GM12878 (cell line): Measurements from ENCODE around the gene PI4KB. TPM values are rescaled to one million over a fixed set of nuclear protein-coding genes. Genes with fewer than 3 reads are reported as not detected.

Experiments used
- ATAC-seq: fragments of 200-7000 bp; cut with Tn5 transposase; 3 replicates; pipeline ENCODE4 v1.9.1; 2020; ENCODE audit warnings: mild to moderate bottlenecking, moderate library complexity
- BruUV-seq: library from RNA; stranded (reverse); fragments of 400-500 nt; replicated peaks from 2 replicates; lab custom pipeline; 2021; lab: Mats Ljungman, UMichigan
- CTCF ChIA-PET: fragments of 300-600 bp; sonication (Branson Sonifier 250); formaldehyde crosslinking; extraction: SDS; loops from one replicate; lab custom pipeline; 2021; ENCODE audit warnings: inconsistent platforms; lab: Yijun Ruan, JAX
- POLR2A ChIA-PET: fragments of 350-600 bp; formaldehyde crosslinking; extraction: SDS; loops from one replicate; lab custom pipeline; 2021; ENCODE audit warnings: inconsistent platforms; lab: Charles Lee
- RAD21 ChIA-PET: fragments of 300-600 bp; sonication (Branson Sonifier 250); formaldehyde crosslinking; loops from one replicate; lab custom pipeline; 2023; ENCODE audit warnings: antibody characterized with exemption; ENCODE audit not compliant: unreplicated experiment; lab: Charles Lee
- SMC1A ChIA-PET: fragments of 300-600 bp; sonication (Branson Sonifier 250); formaldehyde crosslinking; loops from one replicate; lab custom pipeline; 2023; ENCODE audit not compliant: unreplicated experiment, uncharacterized antibody; lab: Charles Lee
- DNase-seq: peaks from one replicate; pipeline ENCODE4 v3.0.0-alpha.2; 2011; ENCODE audit warnings: low read depth, low spot score
- FAIRE-seq: peaks from 3 replicates; lab custom pipeline; 2011; peaks lifted over from hg19 to GRCh38; lab: Jason Lieb, UNC
- H2AFZ ChIP-seq: 2 replicates; pipeline ENCODE4 v1.6.0; 2011; ENCODE audit warnings: low read depth, low read length, control low read depth; ENCODE audit not compliant: control insufficient read depth
- H3K27ac ChIP-seq: 2 replicates; pipeline ENCODE4 v1.5.1; 2011; ENCODE audit warnings: control low read depth; ENCODE audit not compliant: control insufficient read depth, insufficient read depth
- H3K27me3 ChIP-seq, 2 experiments: replicated peaks in 1 of 2; 2 replicates each; pipeline versions ENCODE4 v1.6.0 to v1.6.1; 2011; ENCODE audit warnings: low read length in 1 of 2; ENCODE audit not compliant: control insufficient read depth in 2 of 2, insufficient read depth in 2 of 2
- H3K36me3 ChIP-seq, 2 experiments: 2 replicates each; pipeline ENCODE4 v1.5.1; 2011; ENCODE audit warnings: low read length in 1 of 2; ENCODE audit not compliant: control insufficient read depth in 2 of 2, insufficient read depth in 2 of 2
- H3K4me1 ChIP-seq: 2 replicates; pipeline ENCODE4 v1.6.1; 2011; ENCODE audit warnings: mild to moderate bottlenecking, low read length, moderate library complexity, mixed read lengths; ENCODE audit not compliant: control insufficient read depth, insufficient read depth
- H3K4me2 ChIP-seq: 2 replicates; pipeline ENCODE4 v1.6.0; 2011; ENCODE audit warnings: control low read depth; ENCODE audit not compliant: control insufficient read depth, insufficient read depth
- H3K4me3 ChIP-seq: fragments of 200-600 bp; sonication (generic); 2 replicates; pipeline ENCODE4 v1.5.1; 2016
- H3K79me2 ChIP-seq: 2 replicates; pipeline ENCODE4 v1.6.0; 2011; ENCODE audit warnings: low read length; ENCODE audit not compliant: control insufficient read depth, insufficient read depth
- H3K9ac ChIP-seq: 2 replicates; pipeline ENCODE4 v1.8.0; 2011; ENCODE audit warnings: low read length, control low read depth, mixed read lengths; ENCODE audit not compliant: control insufficient read depth, insufficient read depth
- H3K9me3 ChIP-seq: replicated peaks from 3 replicates; pipeline ENCODE4 v1.5.1; 2011; ENCODE audit warnings: mild to moderate bottlenecking, low read length; ENCODE audit not compliant: control insufficient read depth, insufficient read depth
- H4K20me1 ChIP-seq: 2 replicates; pipeline ENCODE4 v1.6.0; 2011; ENCODE audit not compliant: control insufficient read depth, insufficient read depth
- EGR1 ChIP-seq, 2 experiments: IDR thresholded peaks; 1 replicate in 1 of 2; 2 replicates in 1 of 2; pipeline ENCODE4 v1.6.1; 2011 to 2012; ENCODE audit warnings: low read depth in 2 of 2, low read length in 2 of 2, borderline replicate concordance in 1 of 2, mild to moderate bottlenecking in 1 of 2, moderate library complexity in 1 of 2
- HDAC2 ChIP-seq: fragments of 200-600 bp; sonication (generic); IDR thresholded peaks from 2 replicates; pipeline ENCODE4 v1.6.1; 2017
- RAD51 ChIP-seq: fragments of 450-650 bp; IDR thresholded peaks from 2 replicates; pipeline ENCODE4 v1.6.1; 2016; ENCODE audit warnings: moderate library complexity, mild to moderate bottlenecking, inconsistent platforms
- RELB ChIP-seq: fragments of 450-650 bp; IDR thresholded peaks from 2 replicates; pipeline ENCODE4 v1.6.1; 2017; ENCODE audit warnings: low read depth, mild to moderate bottlenecking, moderate library complexity
- TCF7 ChIP-seq: IDR thresholded peaks from 2 replicates; pipeline ENCODE4 v1.6.1; 2014; ENCODE audit warnings: antibody characterized with exemption, borderline replicate concordance
- ZNF274 ChIP-seq: IDR thresholded peaks from one replicate; pipeline ENCODE4 v1.8.0; 2011; ENCODE audit not compliant: insufficient read length, insufficient read depth
- WGBS: methylation state at CpG from one replicate; pipeline ENCODE4 v1.1.6; 2016; ENCODE audit warnings: low lambda C conversion rate; ENCODE audit not compliant: insufficient replicate concordance, insufficient coverage; ENCODE audit errors: missing lambda C conversion rate; 5-methylcytosine and 5-hydroxymethylcytosine counted together
- in situ Hi-C: fragments of 300-500 bp; cut with MboI; formaldehyde crosslinking; loops from 9 replicates; pipeline ENCODE4 v1.14.3; 2018; ENCODE audit warnings: mixed read lengths
- intact Hi-C: fragments of 100-400 bp; cut with micrococcal nuclease; formaldehyde crosslinking; loops from one replicate; pipeline ENCODE4 v1.14.2; 2022; ENCODE audit not compliant: unreplicated experiment
- polyA plus RNA-seq, 11 experiments: library from polyadenylated mRNA; depleted of rRNA in 4 of 11; unstranded in 6 of 11; stranded (reverse) in 5 of 11; fragments of >200 nt; fragmentation: Nextera tagmentation in 4 of 11; fragmentation: Illumina TruSeq in 1 of 11; extraction: Ambion mirVana in 4 of 11; extraction: Trizol in 1 of 11; gene quantifications; 1 replicate in 1 of 11; 2 replicates in 10 of 11; pipeline versions ENCODE4 v1.2.1 to v1.2.3, GENCODE V29; 2011 to 2016; ENCODE audit warnings: inconsistent platforms in 2 of 11, missing spikeins in 2 of 11, low read depth in 1 of 11
- total RNA-seq, 4 experiments: library from RNA; depleted of rRNA in 3 of 4; stranded (reverse); fragments of >200 nt in 3 of 4; fragmentation: Illumina TruSeq in 1 of 4; extraction: Trizol in 1 of 4; gene quantifications; 2 replicates each; pipeline versions ENCODE4 v1.2.1 to v1.2.3, GENCODE V29; 2013 to 2021
- TF ChIP-seq, protein P1 (sequence below): IDR thresholded peaks from 2 replicates; pipeline ENCODE4 v1.6.1; 2011; ENCODE audit warnings: low read depth, mild to moderate bottlenecking, low read length, moderate library complexity, borderline replicate concordance; ENCODE audit errors: extremely low read depth
- TF ChIP-seq, protein P2 (sequence below): fragments of 450-650 bp; IDR thresholded peaks from 2 replicates; pipeline ENCODE4 v1.6.1; 2017; ENCODE audit warnings: mild to moderate bottlenecking, low read depth, inconsistent platforms; ENCODE audit not compliant: poor library complexity, severe bottlenecking

Gene PI4KB
- total and polyA plus RNA-seq, 10 of the 15 experiments (the other 5 are each of a cell fraction or from before 2014, with no cell fraction given): 3.3 to 88.3 (median 51.7) TPM

DNA sequence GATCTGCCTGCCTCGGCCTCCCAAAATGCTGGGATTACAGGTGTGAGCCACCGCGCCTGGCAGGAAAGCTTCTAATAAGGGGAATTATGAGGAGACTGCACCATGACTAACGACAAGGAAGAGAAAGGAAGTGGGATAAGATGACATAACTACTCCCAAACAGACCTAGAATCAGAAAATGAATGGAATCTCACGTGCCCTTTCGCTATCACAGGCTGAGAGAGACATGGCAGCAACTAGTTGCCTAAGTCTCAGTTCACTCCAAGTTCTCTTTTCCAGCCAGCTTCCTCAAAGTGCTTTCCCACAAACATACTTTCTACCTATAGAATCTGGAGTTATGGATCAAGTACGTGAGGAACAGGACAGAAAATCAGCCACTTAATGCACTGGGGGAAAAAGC, 2.0 kb downstream of the PI4KB start:
- no peaks in the 10 kb centered on the region for H3K9me3 ChIP-seq
- CTCF ChIA-PET: interaction anchor here (1.2 to 14.4 kb wide), 5 partner anchors 8 to 74 kb away, joined by 3 to 189 read pairs (median 4); partner anchors contain the start of gene PSMB4
- RAD21 ChIA-PET: interaction anchor here (1.3 to 3.8 kb wide), 2 partner anchors 13 to 15 kb away, joined by 3 to 37 read pairs; no protein-coding TSS in a partner anchor
- ATAC-seq (no peak), FAIRE-seq (no peak), DNase-seq (no peak)
- no TSS peak for BruUV-seq
- peak overlapping the region; percentile 77 for H3K4me2 ChIP-seq
- H3K27ac ChIP-seq: peak overlapping the region; percentile 95; the same call in 1 of the 2 replicates
- SMC1A ChIA-PET: interaction anchor here (0.7 to 6.8 kb wide), 3 partner anchors 14 to 71 kb away, joined by 3 to 75 read pairs (median 4); partner anchors contain the start of gene PSMD4
- 86% methylated on average over 7 of the region's 7 CpGs for WGBS
- no peak overlapping the region; the same call in 1 of the 2 replicates for H3K4me3 ChIP-seq
- TF ChIP-seq EGR1 (IDR thresholded peaks at IDR 0.05; ENCODE audit: borderline replicate concordance in 1 of 2, low read depth in 2 of 2, low read length in 2 of 2): no peak
- TF ChIP-seq TCF7: no peak
- no peak for TF ChIP-seq ZNF274
- TF ChIP-seq, protein P1, sequence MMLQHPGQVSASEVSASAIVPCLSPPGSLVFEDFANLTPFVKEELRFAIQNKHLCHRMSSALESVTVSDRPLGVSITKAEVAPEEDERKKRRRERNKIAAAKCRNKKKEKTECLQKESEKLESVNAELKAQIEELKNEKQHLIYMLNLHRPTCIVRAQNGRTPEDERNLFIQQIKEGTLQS: no peak
- TF ChIP-seq RELB: no peak
- TF ChIP-seq, protein P2, sequence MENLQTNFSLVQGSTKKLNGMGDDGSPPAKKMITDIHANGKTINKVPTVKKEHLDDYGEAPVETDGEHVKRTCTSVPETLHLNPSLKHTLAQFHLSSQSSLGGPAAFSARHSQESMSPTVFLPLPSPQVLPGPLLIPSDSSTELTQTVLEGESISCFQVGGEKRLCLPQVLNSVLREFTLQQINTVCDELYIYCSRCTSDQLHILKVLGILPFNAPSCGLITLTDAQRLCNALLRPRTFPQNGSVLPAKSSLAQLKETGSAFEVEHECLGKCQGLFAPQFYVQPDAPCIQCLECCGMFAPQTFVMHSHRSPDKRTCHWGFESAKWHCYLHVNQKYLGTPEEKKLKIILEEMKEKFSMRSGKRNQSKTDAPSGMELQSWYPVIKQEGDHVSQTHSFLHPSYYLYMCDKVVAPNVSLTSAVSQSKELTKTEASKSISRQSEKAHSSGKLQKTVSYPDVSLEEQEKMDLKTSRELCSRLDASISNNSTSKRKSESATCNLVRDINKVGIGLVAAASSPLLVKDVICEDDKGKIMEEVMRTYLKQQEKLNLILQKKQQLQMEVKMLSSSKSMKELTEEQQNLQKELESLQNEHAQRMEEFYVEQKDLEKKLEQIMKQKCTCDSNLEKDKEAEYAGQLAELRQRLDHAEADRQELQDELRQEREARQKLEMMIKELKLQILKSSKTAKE: no peak
- TF ChIP-seq HDAC2: no peak
- TF ChIP-seq RAD51: no peak
- POLR2A ChIA-PET: interaction anchor here (1.0 to 10.5 kb wide), 5 partner anchors 15 to 319 kb away, joined by 3 to 110 read pairs (median 12); partner anchors contain the start of genes MINDY1, PSMB4 and RFX5
- H3K36me3 ChIP-seq: peaks cover 0 to 6% of the 10 kb centered on the region in 2 experiments; a peak in 2 of 4 replicates
- H3K4me1 ChIP-seq: peaks cover 9% of the 10 kb centered on the region; the same call in 1 of the 2 replicates
- in situ Hi-C loops (no loop called here), intact Hi-C loops (loop anchor here (5.0 kb wide), 1 partner anchor 128 kb away; the partner anchor contains the start of gene PIP5K1A)
- H3K27me3 ChIP-seq: no peaks in the 10 kb centered on the region
- H4K20me1 ChIP-seq: no peaks in the 10 kb centered on the region
- H3K9ac ChIP-seq: no peak overlapping the region
- peaks cover 34% of the 10 kb centered on the region for H3K79me2 ChIP-seq
- no peak overlapping the region for H2AFZ ChIP-seq
